Keratinocyte (primary cell): ENCODE measurements around the gene DSCAM. TPM values are rescaled to one million over a fixed set of nuclear protein-coding genes. Genes with fewer than 3 reads are reported as not detected.

Source experiments
- DNase-seq: peaks from one replicate; pipeline ENCODE4 v3.0.0-alpha.2; 2011; ENCODE audit warnings: low read depth, missing footprints, low spot score
- FAIRE-seq: peaks from 2 replicates; lab custom pipeline; 2011; peaks lifted over from hg19 to GRCh38; lab: Jason Lieb, UNC
- H2AFZ ChIP-seq: 2 replicates; pipeline ENCODE4 v1.6.0; 2012; ENCODE audit warnings: low read length, control low read depth, inconsistent platforms; ENCODE audit not compliant: control insufficient read depth
- H3K27ac ChIP-seq: 2 replicates; pipeline ENCODE4 v1.5.1; 2011; ENCODE audit warnings: low read length; ENCODE audit not compliant: control insufficient read depth, insufficient read depth
- H3K27me3 ChIP-seq: 3 replicates; pipeline ENCODE4 v1.6.0; 2011; ENCODE audit warnings: low read length; ENCODE audit not compliant: control insufficient read depth, insufficient read depth; ENCODE audit errors: extremely low read depth
- H3K36me3 ChIP-seq, 2 experiments: 2 replicates in 1 of 2; 3 replicates in 1 of 2; pipeline ENCODE4 v1.5.1; 2011; ENCODE audit warnings: low read length in 2 of 2, mild to moderate bottlenecking in 1 of 2; ENCODE audit not compliant: control insufficient read depth in 2 of 2, insufficient read depth in 2 of 2; ENCODE audit errors: extremely low read depth in 1 of 2
- H3K4me1 ChIP-seq: 3 replicates; pipeline ENCODE4 v1.5.1; 2011; ENCODE audit warnings: low read length; ENCODE audit not compliant: control insufficient read depth, insufficient read depth; ENCODE audit errors: extremely low read depth
- H3K4me2 ChIP-seq: 3 replicates; pipeline ENCODE4 v1.6.0; 2011; ENCODE audit warnings: low read depth, low read length; ENCODE audit not compliant: control insufficient read depth, insufficient read depth; ENCODE audit errors: extremely low read depth
- H3K4me3 ChIP-seq, 3 experiments: fragments of 200-600 bp in 1 of 3; sonication (generic) in 1 of 3; 2 replicates in 2 of 3; 3 replicates in 1 of 3; pipeline ENCODE4 v1.5.1; 2011 to 2016; ENCODE audit warnings: low read length in 3 of 3, mild to moderate bottlenecking in 3 of 3, control low read depth in 2 of 3, inconsistent platforms in 1 of 3, low read depth in 1 of 3, mixed read lengths in 1 of 3, mixed run types in 1 of 3, moderate library complexity in 1 of 3; ENCODE audit not compliant: control insufficient read depth in 2 of 3, insufficient read depth in 2 of 3; ENCODE audit errors: extremely low read depth in 1 of 3
- H3K79me2 ChIP-seq: 2 replicates; pipeline ENCODE4 v1.6.0; 2012; ENCODE audit warnings: low read length; ENCODE audit not compliant: control insufficient read depth, insufficient read depth
- H3K9ac ChIP-seq: 3 replicates; pipeline ENCODE4 v1.6.0; 2011; ENCODE audit warnings: low read length; ENCODE audit not compliant: control insufficient read depth, insufficient read depth; ENCODE audit errors: extremely low read depth
- H3K9me1 ChIP-seq: 3 replicates; pipeline ENCODE4 v1.6.0; 2011; ENCODE audit warnings: low read length; ENCODE audit not compliant: control insufficient read depth, insufficient read depth; ENCODE audit errors: extremely low read depth
- H3K9me3 ChIP-seq: 2 replicates; pipeline ENCODE4 v1.5.1; 2012; ENCODE audit warnings: low read depth, low read length; ENCODE audit not compliant: control insufficient read depth
- H4K20me1 ChIP-seq: 3 replicates; pipeline ENCODE4 v1.6.0; 2011; ENCODE audit warnings: low read length; ENCODE audit not compliant: control insufficient read depth, insufficient read depth; ENCODE audit errors: extremely low read depth
- EZH2 ChIP-seq: IDR thresholded peaks from one replicate; pipeline ENCODE4 v1.6.1; 2012; ENCODE audit warnings: inconsistent platforms, mild to moderate bottlenecking, low read length, moderate library complexity
- dilution Hi-C: fragments of 300-500 bp; cut with MboI; formaldehyde crosslinking; loops from one replicate; pipeline ENCODE4 v1.7.0; 2020; ENCODE audit warnings: low sequenced_read_pairs; ENCODE audit not compliant: extremely low pct_ligation_motif_present
- polyA plus RNA-seq, 5 experiments: library from polyadenylated mRNA; depleted of rRNA in 3 of 5; stranded (reverse) in 3 of 5; stranded (forward) in 1 of 5; unstranded in 1 of 5; fragments of >200 nt; gene quantifications; 1 replicate in 1 of 5; 2 replicates in 3 of 5; 3 replicates in 1 of 5; pipeline versions ENCODE4 v1.2.1 to v1.2.3, GENCODE V29; 2011 to 2012; ENCODE audit warnings: missing spikeins in 2 of 5, low read depth in 1 of 5, low replicate concordance in 1 of 5
- TF ChIP-seq, protein P1 (sequence below), 3 experiments: IDR thresholded peaks in 1 of 3; conservative IDR thresholded peaks in 1 of 3; optimal IDR thresholded peaks in 1 of 3; 2 replicates in 2 of 3; 3 replicates in 1 of 3; pipeline versions ENCODE3 to v1.5.1; 2011; ENCODE audit warnings: low read length in 3 of 3, mild to moderate bottlenecking in 3 of 3, moderate library complexity in 2 of 3, control low read depth in 1 of 3, inconsistent platforms in 1 of 3; ENCODE audit not compliant: insufficient read depth in 2 of 3; ENCODE audit errors: extremely low read depth in 1 of 3

Gene DSCAM
- polyA plus RNA-seq, 1 donor (not counting 4 experiments of a cell fraction or from before 2014, with no cell fraction given), result 2.1 TPM

DNA sequence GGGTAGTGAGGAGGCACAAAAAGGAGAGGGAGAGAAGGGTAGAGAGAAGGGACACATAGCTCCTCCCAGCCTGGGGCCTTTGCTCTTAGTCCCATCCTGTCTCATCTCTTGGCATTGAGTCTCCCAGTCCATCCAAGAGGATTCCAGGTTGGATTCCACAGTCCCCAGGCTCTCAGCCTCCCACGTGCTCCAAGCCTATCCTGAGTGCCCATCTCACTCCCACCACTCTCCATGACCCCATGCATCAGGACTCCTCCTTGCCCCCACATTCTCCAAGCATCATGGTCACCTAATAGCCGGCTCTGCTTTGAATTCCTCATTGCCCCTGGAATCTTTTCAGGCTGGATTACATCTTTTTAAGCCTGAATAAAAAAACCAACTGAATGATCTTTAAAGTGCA, 87.9 kb downstream of the DSCAM start:
- FAIRE-seq, result no peak
- Histone ChIP-seq H3K27me3 (no peaks in the 10 kb centered on the region), H3K36me3 (no peaks in the 10 kb centered on the region), H3K4me2 (no peak overlapping the region), H3K27ac (no peak overlapping the region), H3K4me3 (no peak overlapping the region), H3K9me1 (no peaks in the 10 kb centered on the region), H4K20me1 (no peaks in the 10 kb centered on the region), H3K9ac (no peak overlapping the region), H3K9me3 (no peaks in the 10 kb centered on the region), H3K79me2 (no peaks in the 10 kb centered on the region), H2AFZ (no peak overlapping the region), H3K4me1 (no peaks in the 10 kb centered on the region)
- no peak for DNase-seq
- dilution Hi-C loops, result no loop called here
- TF ChIP-seq, protein P1, sequence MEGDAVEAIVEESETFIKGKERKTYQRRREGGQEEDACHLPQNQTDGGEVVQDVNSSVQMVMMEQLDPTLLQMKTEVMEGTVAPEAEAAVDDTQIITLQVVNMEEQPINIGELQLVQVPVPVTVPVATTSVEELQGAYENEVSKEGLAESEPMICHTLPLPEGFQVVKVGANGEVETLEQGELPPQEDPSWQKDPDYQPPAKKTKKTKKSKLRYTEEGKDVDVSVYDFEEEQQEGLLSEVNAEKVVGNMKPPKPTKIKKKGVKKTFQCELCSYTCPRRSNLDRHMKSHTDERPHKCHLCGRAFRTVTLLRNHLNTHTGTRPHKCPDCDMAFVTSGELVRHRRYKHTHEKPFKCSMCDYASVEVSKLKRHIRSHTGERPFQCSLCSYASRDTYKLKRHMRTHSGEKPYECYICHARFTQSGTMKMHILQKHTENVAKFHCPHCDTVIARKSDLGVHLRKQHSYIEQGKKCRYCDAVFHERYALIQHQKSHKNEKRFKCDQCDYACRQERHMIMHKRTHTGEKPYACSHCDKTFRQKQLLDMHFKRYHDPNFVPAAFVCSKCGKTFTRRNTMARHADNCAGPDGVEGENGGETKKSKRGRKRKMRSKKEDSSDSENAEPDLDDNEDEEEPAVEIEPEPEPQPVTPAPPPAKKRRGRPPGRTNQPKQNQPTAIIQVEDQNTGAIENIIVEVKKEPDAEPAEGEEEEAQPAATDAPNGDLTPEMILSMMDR (optimal IDR thresholded peaks at IDR 0.05 in 1 of 3, IDR thresholded peaks at IDR 0.05 in 1 of 3, conservative IDR thresholded peaks at IDR 0.05 in 1 of 3; ENCODE audit: extremely low read depth in 1 of 3, insufficient read depth in 2 of 3, low read length in 3 of 3), result no peak
- TF ChIP-seq EZH2, result no peak

DNA sequence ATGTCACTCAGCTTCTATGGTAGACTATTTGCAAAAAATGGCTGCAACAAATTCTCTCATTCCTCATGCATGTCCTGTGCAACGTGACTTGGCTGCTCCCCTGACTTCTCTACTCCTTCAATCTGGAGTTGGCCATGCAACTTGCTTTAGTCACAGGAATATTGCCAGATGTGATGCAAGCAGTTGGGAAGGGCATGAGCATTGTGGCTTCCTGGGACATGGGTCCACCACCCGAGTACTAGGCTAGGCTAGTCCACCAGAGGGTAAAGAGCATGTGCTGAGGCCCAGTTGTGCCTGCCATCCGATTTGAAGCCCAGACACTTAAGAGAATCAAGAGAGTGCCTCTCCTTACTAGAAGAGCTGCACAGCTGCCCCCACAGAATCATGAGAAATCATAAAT, 89.6 kb downstream of the DSCAM start:
- Histone ChIP-seq H3K27me3 (no peaks in the 10 kb centered on the region), H3K27ac (no peak overlapping the region), H3K9me3 (no peaks in the 10 kb centered on the region), H2AFZ (no peak overlapping the region), H3K9me1 (no peaks in the 10 kb centered on the region), H3K79me2 (no peaks in the 10 kb centered on the region), H3K4me3 (no peak overlapping the region), H4K20me1 (peaks cover 2% of the 10 kb centered on the region), H3K36me3 (no peaks in the 10 kb centered on the region), H3K9ac (no peak overlapping the region), H3K4me2 (no peak overlapping the region), H3K4me1 (no peaks in the 10 kb centered on the region)
- no peak for FAIRE-seq
- dilution Hi-C loops, result no loop called here
- DNase-seq, result no peak
- TF ChIP-seq EZH2, result no peak
- TF ChIP-seq, protein P1 (optimal IDR thresholded peaks at IDR 0.05 in 1 of 3, IDR thresholded peaks at IDR 0.05 in 1 of 3, conservative IDR thresholded peaks at IDR 0.05 in 1 of 3; ENCODE audit: extremely low read depth in 1 of 3, insufficient read depth in 2 of 3, low read length in 3 of 3), result no peak
